ENCODE results near the gene NGDN.
A peak's percentile ranks its signal among the peaks of the same experiment; 100 is the strongest.

Gene NGDN, protein sequence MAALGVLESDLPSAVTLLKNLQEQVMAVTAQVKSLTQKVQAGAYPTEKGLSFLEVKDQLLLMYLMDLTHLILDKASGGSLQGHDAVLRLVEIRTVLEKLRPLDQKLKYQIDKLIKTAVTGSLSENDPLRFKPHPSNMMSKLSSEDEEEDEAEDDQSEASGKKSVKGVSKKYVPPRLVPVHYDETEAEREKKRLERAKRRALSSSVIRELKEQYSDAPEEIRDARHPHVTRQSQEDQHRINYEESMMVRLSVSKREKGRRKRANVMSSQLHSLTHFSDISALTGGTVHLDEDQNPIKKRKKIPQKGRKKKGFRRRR

DNA sequence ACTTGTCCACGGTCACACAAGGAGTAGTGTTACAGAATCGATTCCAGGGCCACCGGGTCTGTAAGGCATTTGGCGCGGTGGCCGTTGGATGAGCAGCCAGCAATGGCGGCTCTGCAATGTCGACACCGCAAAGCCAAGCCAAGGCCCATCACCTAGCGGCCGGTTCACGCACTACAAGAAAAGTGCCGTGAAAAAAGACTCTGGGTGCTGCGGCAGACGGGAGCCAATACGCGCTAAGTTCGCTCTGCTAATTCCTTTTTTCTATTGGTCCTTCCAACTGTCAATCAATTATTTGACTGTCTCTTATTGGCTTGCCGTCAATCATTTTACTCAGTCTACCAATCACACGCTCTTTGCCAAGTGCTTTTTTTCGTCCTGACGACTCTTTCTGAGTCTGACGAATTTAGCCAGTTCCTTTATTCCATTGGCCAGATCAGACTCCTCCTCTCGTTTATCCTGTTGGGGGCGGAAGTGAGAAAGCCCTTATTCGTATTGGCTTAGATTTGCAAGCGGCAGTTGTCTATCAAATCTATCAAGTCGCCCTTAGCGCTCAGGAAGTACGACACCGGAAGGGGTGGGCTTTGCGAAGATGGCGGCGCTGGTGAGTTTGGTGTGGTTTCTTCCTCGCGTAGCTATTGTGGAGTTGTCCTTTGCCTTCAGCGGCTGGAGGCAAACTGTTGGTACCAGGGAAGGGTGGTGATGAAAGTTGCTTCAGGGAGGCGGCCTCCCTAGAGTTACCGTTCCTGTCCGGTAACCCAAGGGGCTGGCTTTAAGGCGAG lies at the start of gene NGDN:
Gene NGDN, plus strand, starts transcription at position 577 of the 779 bp plus-strand sequence. Its CDS starts 13 bp downstream, at position 590.
- peak; percentile 73 for TF ChIP-seq CTCF (IDR thresholded peaks at IDR 0.05)

GRCh38 chr14:23421594-23421993 lies 47.9 kb upstream of the NGDN start:
- no peak for TF ChIP-seq CTCF (IDR thresholded peaks at IDR 0.05)

DNA sequence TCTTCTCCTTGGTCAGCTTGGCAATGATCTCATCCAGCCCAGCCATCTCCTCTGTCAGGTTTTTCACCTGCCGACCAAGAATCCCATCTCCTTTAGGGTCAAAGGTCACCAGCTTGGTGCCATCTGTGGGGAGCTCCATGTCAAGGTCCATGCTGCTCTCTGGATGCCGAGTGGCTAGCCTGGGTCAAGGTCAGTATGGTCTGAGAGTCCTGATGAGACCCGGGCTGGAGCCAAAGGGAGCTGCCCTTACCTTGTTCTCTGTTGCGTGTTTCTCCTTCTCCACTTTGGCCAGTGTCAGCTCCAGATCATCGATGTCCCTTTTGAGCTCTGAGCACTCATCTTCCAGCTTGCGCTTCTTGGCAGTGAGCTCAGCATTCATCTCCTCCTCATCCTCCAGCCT lies 45.8 kb upstream of the NGDN start:
- TF ChIP-seq CTCF (IDR thresholded peaks at IDR 0.05) = no peak

- TF ChIP-seq CTCF (IDR thresholded peaks at IDR 0.05) = no peak
Measured at GRCh38 chr14:23425169-23425568, 44.3 kb upstream of the NGDN start.

GRCh38 chr14:23428686-23429495 lies 40.6 kb upstream of the NGDN start:
- no peak for TF ChIP-seq CTCF (IDR thresholded peaks at IDR 0.05)

DNA sequence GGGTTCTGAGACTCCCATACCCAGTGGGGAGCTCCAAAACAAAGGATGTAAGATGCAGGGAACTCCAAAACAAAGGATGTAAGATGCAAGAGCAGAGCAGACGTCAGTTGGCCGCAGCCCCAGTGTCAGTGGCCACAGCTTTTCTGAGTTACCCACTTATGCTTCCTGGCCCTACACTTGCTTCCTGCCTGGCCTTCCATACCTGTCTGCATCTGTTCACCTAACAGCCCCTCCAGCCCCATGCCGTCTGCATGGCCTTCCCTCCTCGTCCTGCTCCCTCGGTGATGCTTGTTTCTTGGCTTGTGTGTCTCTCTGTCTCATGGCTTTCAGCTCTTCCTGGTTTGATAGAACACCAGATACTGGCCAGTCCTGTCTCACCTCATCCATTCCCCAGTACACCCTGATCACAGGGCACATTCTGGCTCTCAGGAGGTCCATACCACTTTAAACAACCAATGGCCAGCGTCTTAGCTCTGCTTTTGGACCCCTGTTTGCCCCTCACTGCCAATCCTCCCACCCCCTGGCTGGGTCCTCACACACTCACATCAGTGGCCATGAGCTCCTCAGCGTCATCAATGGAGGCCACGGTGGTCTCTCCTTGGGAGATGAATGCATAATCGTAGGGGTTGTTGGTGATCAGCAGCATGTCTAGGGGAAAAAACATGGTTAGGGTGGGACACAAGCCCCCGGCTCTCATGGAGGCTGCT lies 39.3 kb upstream of the NGDN start:
- TF ChIP-seq CTCF (IDR thresholded peaks at IDR 0.05) = no peak

GRCh38 chr14:23430723-23431085 lies 38.8 kb upstream of the NGDN start:
- no peak for TF ChIP-seq CTCF (IDR thresholded peaks at IDR 0.05)
